NCI-H1694 treated with DMSO at 0.1 percent for 48 hours (cell line): ENCODE measurements around the gene STING1.

Experiments used
- DNase-seq: peaks from one replicate; lab custom pipeline; 2025; lab: John Stamatoyannopoulos, UW

Gene STING1

DNA sequence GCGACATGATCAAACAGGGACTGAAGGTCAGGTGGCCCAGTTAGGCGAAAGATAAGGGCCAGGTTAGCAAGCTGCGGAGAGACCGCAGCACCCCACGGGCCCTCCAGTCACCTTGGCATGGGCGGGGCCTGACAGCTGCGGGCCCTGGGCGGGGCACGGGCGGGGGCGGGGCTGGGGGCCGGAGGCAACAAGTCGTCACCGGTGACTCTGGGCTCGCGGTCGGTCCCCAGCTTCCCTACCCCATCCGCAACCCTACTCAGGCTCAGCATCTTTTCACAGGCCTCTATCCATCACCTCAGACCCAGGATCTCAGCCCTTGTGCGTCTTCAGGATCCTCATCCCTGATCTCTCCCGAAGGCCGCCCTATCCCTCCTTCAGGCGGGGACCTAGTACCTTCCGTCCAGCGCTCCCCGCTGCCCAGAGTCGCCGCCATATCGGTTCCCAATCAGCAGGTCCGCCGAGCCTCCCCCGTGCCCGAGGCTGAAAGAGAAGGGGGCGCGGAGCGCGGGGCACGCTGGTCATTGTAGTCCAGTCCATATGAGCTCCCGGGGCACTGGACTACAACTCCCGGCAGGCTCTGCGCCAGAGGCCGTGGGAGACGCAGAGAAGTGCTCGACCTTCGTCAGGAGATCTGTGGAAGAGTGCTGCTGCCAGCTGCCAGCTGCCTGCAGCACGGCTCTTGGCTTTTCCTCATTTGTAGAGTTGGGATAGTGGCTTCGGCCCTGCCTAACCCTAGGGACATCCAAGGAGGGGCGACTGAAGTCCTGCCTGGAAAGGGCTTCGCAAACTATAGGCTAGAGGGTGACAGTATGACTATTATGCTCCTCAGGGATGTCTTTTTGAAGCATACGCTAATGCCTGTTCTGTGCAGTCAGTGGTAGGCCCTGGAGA, 43.3 kb downstream of the STING1 start, which contains the start of gene DNAJC18:
Gene DNAJC18 (minus strand): TSS at position 513 of the 891 bp plus-strand sequence. CDS start 80 bp downstream, at position 433.
- peak; percentile 85 for DNase-seq

DNA sequence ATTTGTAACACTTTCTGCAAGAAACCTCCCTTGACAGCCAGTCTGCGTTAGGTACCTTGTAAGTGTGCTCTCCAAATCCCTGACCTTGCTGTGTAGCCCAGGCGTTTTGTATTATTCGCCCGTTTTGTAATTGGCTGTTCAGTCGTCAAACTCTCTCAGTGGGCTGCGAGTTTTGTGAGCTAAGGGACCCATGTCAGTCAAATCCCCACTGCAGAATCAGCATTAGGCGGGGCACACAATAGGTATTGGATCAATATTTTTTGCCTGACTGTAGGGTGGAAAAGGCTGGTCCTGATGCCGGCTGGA, 43.9 kb downstream of the STING1 start:
- DNase-seq, result no peak

DNA sequence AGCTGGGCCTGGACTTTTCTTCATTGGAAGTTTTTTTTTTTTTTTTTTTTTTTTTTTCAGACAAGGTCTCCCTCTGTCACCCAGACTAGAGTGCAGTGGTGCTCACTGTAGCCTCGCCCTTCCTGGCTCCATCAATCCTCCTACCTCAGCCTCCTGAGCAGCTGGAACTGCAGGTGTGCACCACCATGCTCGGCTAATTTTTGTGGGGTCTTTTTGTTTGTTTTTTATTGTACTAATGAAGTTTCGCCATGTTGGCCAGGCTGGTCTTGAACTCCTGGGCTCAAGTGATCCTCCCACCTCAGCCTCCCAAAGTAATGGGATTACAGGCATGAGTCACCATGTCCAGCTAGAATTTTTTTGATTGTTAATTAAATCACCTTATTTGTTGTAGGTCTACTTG, 46.9 kb downstream of the STING1 start:
- no peak for DNase-seq

DNA sequence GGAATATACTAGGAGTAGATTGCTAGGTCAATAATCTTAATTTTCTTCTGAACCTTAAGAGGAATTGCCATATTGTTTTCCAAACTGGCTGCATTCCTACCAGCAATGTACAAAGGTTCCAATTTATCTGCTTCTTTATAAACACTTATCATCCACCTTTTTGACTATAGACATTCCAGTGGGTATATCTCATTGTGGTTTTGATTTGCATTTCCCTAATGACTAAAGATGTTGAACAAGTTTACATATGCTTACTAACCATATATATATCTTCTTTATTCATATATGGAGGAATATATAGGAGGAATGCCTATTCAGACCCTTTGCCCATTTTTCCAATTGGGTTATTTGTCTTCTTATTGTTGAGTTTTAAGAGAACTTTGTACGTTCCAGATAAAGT, 50.9 kb downstream of the STING1 start:
- no peak for DNase-seq

DNA sequence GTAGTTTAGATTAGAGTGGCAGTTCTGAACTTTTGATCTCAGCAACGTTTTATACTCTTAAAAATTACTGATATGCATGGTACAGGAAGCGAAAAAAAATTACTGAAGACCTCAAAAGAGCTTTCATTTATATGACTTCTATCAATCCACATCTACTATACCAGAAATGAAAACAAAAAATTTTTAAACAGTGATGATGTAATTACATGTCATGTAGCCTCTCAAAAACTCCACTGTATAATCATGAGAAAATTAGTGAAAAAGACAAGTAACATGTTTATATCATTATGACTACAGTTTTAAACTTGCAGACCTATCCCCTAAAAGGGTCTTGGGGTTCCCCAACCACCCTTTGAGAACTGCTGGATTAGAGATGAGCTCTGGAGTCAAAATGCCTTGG, 52.5 kb downstream of the STING1 start:
- no peak for DNase-seq

DNA sequence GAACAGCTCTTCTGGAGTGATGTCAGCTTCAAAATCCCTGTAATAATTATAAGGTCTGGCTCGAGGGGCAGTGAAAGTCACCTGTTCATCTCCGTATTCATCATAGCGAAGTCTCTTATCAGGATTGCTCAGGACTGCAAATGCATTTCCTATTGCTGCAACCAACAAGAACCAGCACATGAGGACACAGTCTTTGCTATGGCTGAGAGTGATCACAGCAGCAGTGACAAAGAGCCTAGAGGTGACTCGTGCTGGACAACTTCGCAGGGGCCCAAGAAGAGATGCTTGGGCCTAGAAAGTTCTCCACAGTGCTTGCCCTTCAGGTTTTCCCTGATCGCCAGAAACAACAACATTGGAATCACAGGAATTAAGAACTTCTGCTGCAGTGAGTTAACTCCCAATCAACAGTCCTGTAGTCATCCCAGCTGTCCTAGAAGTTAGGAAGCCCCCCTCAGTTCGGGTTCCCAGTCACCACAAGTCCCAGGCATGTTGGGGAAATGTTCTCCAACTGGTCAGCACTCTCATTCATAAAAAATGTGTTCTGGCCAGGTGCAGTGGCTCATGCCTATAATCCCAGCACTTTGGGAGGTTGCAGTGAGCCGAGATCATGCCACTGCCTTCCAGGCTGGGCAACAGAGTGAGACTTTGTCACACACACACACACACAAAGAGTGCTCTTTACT, 56.2 kb downstream of the STING1 start:
- no peak for DNase-seq
